Smooth muscle cell (in vitro differentiated cells): ENCODE measurements around the gene TSPAN14. TPM values are rescaled to one million over a fixed set of nuclear protein-coding genes. Genes with fewer than 3 reads are reported as not detected.

Experiments used
- DNase-seq: peaks from one replicate; lab custom pipeline; 2025; ENCODE audit not compliant: unreplicated experiment; lab: John Stamatoyannopoulos, UW
- H2AFZ ChIP-seq: fragments of 200-600 bp; sonication (generic); 2 replicates; pipeline ENCODE4 v1.6.0; 2016; ENCODE audit warnings: antibody characterized with exemption, low read depth, mild to moderate bottlenecking
- H3F3A ChIP-seq: fragments of 200-600 bp; sonication (generic); 2 replicates; pipeline ENCODE4 v1.6.0; 2017; ENCODE audit warnings: antibody characterized with exemption, low read depth
- H3K27ac ChIP-seq: fragments of 200-600 bp; sonication (generic); 2 replicates; pipeline ENCODE4 v1.5.1; 2016; ENCODE audit warnings: low read depth, mild to moderate bottlenecking
- H3K27me3 ChIP-seq: fragments of 200-600 bp; sonication (generic); 2 replicates; pipeline ENCODE4 v1.6.1; 2016; ENCODE audit warnings: low read depth, mild to moderate bottlenecking
- H3K36me3 ChIP-seq: fragments of 200-600 bp; sonication (generic); 2 replicates; pipeline ENCODE4 v1.5.1; 2016; ENCODE audit warnings: low read depth
- H3K4me1 ChIP-seq: fragments of 200-600 bp; sonication (generic); 2 replicates; pipeline ENCODE4 v1.5.1; 2016; ENCODE audit warnings: low read depth
- H3K4me2 ChIP-seq: fragments of 200-600 bp; sonication (generic); 2 replicates; pipeline ENCODE4 v1.6.0; 2016; ENCODE audit warnings: mild to moderate bottlenecking
- H3K4me3 ChIP-seq: fragments of 200-600 bp; sonication (generic); 2 replicates; pipeline ENCODE4 v1.5.1; 2016; ENCODE audit warnings: mild to moderate bottlenecking
- H3K79me2 ChIP-seq: fragments of 200-600 bp; sonication (generic); 2 replicates; pipeline ENCODE4 v1.6.0; 2016; ENCODE audit warnings: low read depth, mild to moderate bottlenecking
- H3K9ac ChIP-seq: fragments of 200-600 bp; sonication (generic); 2 replicates; pipeline ENCODE4 v1.6.0; 2016; ENCODE audit warnings: low read depth
- H3K9me3 ChIP-seq: fragments of 200-600 bp; sonication (generic); replicated peaks from 2 replicates; pipeline ENCODE4 v1.5.1; 2016; ENCODE audit warnings: low read depth
- H4K20me1 ChIP-seq: fragments of 200-600 bp; sonication (generic); 2 replicates; pipeline ENCODE4 v1.6.0; 2016; ENCODE audit warnings: low read depth
- CTCF ChIP-seq: fragments of 200-600 bp; sonication (generic); IDR thresholded peaks from 2 replicates; pipeline ENCODE4 v1.5.1; 2017; ENCODE audit warnings: borderline replicate concordance, mild to moderate bottlenecking, antibody characterized with exemption; ENCODE audit not compliant: insufficient read depth, poor library complexity, severe bottlenecking
- WGBS: methylation state at CpG from one replicate; pipeline ENCODE4 v1.1.7; 2016; ENCODE audit warnings: low lambda C conversion rate; 5-methylcytosine and 5-hydroxymethylcytosine counted together
- polyA plus RNA-seq: library from polyadenylated mRNA; unstranded; fragments of >200 nt; fragmentation: Nextera tagmentation; extraction: Ambion mirVana; gene quantifications from 2 replicates; pipeline ENCODE4 v1.2.1, GENCODE V29; 2016
- total RNA-seq: library from RNA; depleted of rRNA; stranded (reverse); fragments of >200 nt; gene quantifications from 2 replicates; pipeline ENCODE4 v1.2.3, GENCODE V29; 2014

TSPAN14 gene
- total and polyA plus RNA-seq, 2 experiments from 2014 or later, result 42.7 to 46.3 TPM

- no peak for TF ChIP-seq CTCF
- H3F3A ChIP-seq, result no peaks in the 10 kb centered on the region
- H3K4me2 ChIP-seq, result no peak overlapping the region
- 77% methylated on average over 3 of the region's 3 CpGs for WGBS
- no peaks in the 10 kb centered on the region for H3K4me1 ChIP-seq
- H3K27me3 ChIP-seq, result no peaks in the 10 kb centered on the region
- H4K20me1 ChIP-seq, result no peaks in the 10 kb centered on the region
- no peaks in the 10 kb centered on the region for H3K79me2 ChIP-seq
- no peak overlapping the region for H2AFZ ChIP-seq
- no peaks in the 10 kb centered on the region for H3K36me3 ChIP-seq
- no peak overlapping the region for H3K27ac ChIP-seq
- no peak overlapping the region for H3K4me3 ChIP-seq
- H3K9me3 ChIP-seq, result no peaks in the 10 kb centered on the region
- DNase-seq, result no peak
- H3K9ac ChIP-seq, result no peak overlapping the region
Measured at GRCh38 chr10:80433134-80433533, 21.0 kb upstream of the TSPAN14 start.

DNA sequence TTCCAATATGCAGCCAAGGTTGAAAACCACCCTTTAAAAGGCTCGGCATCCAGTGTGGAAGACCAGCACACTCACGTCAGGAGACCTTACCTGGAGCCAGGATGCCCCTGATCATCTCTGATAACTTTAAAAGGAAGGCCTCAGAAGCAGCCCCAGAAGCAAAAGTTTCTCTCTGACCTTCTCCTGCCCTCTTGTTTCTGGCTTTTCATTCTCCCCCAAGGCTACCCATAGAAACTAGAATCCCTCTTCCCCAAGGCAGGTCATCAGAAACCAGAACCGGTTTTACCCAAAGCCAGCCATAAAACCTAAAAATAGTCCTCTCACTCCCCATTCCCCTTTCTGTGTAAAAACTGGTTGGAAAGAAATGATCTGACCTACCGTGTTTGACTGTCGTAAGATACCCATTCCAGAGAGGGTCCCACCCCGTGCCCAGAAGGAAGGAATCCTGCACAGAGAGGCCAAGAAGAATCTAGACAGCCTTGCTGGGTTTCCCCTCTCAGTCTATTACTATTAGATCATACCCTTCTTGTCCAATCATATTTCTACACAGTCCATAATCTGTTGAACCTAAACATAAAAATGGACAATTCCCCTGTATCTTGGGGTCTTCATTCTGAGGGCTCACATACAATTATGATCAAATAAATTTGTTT, 17.5 kb upstream of the TSPAN14 start:
- Histone ChIP-seq H3K9me3 (no peaks in the 10 kb centered on the region), H3K4me2 (no peak overlapping the region), H3K27me3 (no peaks in the 10 kb centered on the region), H3K79me2 (no peaks in the 10 kb centered on the region), H3K27ac (no peak overlapping the region), H3K9ac (no peak overlapping the region), H4K20me1 (no peaks in the 10 kb centered on the region), H3K36me3 (no peaks in the 10 kb centered on the region), H3K4me3 (no peak overlapping the region), H3F3A (no peaks in the 10 kb centered on the region), H2AFZ (no peak overlapping the region), H3K4me1 (no peaks in the 10 kb centered on the region)
- TF ChIP-seq CTCF, result no peak
- 42% methylated on average over 6 of the region's 6 CpGs for WGBS
- DNase-seq, result no peak

GRCh38 chr10:80437227-80437626, 16.9 kb upstream of the TSPAN14 start:
- no peak for DNase-seq
- H3K4me1 ChIP-seq, result no peaks in the 10 kb centered on the region
- H4K20me1 ChIP-seq, result no peaks in the 10 kb centered on the region
- no peaks in the 10 kb centered on the region for H3K9me3 ChIP-seq
- no peak overlapping the region for H3K27ac ChIP-seq
- no peak overlapping the region for H3K9ac ChIP-seq
- no peaks in the 10 kb centered on the region for H3K27me3 ChIP-seq
- no peaks in the 10 kb centered on the region for H3K79me2 ChIP-seq
- WGBS, result 68% methylated on average over 2 of the region's 2 CpGs
- H3F3A ChIP-seq, result no peaks in the 10 kb centered on the region
- no peak overlapping the region for H3K4me3 ChIP-seq
- TF ChIP-seq CTCF, result no peak
- H3K36me3 ChIP-seq, result no peaks in the 10 kb centered on the region
- H2AFZ ChIP-seq, result no peak overlapping the region
- no peak overlapping the region for H3K4me2 ChIP-seq

DNA sequence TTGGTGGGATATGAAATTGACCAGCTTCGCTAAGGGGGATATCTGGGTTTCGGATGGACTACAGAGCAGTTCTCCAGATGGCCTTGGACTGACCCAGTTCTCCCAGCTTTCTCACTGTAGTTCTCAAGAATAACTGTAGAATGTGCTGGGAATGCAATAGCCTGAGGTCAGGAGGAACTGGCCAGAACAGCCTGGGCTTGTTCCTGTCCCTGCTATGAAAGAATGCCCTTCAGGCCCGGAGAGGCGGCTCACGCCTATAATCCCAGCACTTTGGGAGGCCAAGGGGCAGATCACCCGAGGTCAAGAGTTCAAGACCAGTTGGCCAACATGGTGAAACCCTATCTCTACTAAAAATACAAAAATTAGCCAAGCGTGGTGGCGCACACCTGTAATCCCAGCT, 12.3 kb upstream of the TSPAN14 start:
- TF ChIP-seq CTCF, result no peak
- Histone ChIP-seq H4K20me1 (no peaks in the 10 kb centered on the region), H3K9ac (no peak overlapping the region), H3K27ac (no peak overlapping the region), H3K9me3 (no peaks in the 10 kb centered on the region), H3K4me2 (no peak overlapping the region), H2AFZ (no peak overlapping the region), H3K36me3 (no peaks in the 10 kb centered on the region), H3K4me1 (peaks cover 12% of the 10 kb centered on the region), H3K27me3 (no peaks in the 10 kb centered on the region), H3F3A (peaks cover 13% of the 10 kb centered on the region), H3K4me3 (no peak overlapping the region), H3K79me2 (no peaks in the 10 kb centered on the region)
- DNase-seq, result no peak
- 85% methylated on average over 8 of the region's 8 CpGs for WGBS
